Measurements from ENCODE around the gene GUCY2F.

The GUCY2F gene

DNA sequence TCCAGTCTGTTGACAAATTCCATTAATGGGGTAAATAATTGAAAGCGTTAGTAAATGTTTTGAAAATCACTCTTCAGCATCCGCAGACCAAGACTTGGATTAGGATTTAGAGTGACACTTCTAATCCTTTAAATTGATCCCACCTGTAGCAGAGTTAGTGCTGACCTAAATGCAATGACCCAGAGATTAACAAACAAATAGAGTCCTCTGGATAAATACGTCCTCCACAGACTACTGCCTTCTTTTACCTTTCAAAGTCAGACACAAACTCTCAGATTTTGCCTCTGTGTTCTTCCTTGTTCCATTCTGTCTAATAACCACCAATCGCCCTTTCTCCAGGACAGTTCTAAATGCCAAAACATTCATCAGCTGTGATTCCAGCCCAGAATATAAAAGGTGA lies at the start of gene GUCY2F:
GUCY2F (minus strand) TSS at position 101 of the 400 bp plus-strand sequence. CDS start 6,150 bp downstream, outside the sequence.
- DNase-seq: no peak

DNA sequence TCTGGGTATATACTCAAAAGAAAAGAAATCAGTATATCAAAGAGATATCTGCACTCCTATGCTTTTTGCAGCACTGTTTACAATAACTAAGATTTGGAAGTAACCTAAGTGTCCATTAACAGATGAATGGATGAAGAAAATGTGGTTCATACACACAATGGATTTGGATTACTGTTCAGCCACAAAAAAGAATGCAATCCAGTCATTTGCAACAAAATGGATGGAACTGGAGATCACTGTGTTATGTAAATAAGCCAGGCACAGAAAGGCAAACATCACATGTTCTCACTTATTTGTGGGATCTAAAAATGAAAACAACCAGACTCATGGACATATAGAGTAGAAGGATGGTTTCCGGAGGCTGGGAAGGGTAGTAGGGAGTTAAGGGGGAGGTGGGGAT lies 37.1 kb upstream of the GUCY2F start:
- no peak for DNase-seq

DNA sequence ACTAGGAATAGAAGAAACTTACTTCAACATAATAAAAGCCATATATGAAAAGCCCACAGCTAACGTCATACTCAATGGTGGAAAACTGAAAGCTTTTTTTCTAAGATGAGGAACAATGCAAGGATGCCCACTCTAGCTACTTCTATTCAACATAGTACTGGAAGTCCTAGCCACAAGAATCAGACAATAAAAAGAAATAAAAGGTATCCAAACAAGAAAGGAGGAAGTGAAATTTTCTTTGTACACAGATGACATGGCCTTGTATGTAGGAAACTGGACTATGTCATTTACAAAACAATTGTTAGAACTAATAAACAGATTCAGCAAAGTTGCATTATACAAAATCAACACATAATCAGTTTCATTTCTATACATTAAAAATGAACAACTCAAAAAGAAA lies 29.2 kb upstream of the GUCY2F start:
- no peak for DNase-seq

DNA sequence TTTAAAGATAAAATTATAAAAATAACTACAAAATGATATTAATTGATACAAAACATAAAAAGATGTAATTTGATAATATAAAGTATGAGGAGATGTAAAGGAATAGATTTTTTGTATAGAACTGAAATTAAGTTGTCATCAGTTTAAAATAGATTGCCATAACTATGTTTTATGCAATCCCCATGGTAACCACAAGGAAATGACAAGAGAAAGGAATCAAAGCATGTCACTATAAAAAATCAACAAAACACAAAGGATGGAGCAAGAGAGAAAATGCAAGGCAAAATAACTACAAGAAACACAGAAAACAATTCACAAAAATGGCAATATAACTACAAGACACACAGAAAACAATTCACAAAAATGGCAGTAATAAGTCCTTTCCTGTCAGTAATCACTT lies 27.0 kb upstream of the GUCY2F start:
- DNase-seq: no peak

DNA sequence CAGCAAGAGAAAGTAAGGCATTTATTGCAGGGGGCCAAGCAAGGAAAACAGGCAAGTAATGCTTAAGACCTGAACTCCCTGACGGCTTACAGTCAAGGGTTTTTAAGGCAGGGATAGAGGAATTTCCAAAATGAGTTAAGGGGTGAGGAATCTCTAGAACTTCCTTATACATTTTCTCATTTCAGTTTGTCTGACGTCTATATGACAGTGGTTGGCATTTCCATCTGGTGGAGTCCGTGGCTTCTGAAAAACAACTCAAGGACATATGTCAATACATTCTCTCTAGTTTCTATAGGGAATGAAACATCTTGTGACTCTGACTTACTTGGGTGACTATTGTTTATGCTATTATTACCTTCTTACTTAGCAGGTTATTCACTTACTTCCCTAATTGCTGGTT lies 19.3 kb upstream of the GUCY2F start:
- DNase-seq: no peak

DNA sequence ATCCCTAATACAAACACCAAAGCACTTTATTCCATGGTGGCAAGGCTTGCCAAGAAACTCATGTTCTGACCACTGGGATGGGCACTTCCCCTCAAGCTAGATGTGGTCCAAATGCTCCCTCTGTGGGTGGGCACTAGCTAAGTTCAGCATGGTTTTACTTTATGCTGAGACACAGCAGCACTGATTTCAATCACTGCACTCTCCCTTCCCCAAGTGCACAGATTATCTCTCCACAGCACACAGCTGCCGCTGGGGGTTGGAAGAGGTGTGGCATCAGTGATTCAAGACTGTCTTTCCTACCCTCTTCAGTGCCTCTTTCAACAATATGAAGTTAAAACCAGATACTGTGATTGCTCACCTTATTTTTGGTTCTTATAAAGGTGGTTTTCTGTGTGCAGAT lies 16.5 kb upstream of the GUCY2F start:
- no peak for DNase-seq

DNA sequence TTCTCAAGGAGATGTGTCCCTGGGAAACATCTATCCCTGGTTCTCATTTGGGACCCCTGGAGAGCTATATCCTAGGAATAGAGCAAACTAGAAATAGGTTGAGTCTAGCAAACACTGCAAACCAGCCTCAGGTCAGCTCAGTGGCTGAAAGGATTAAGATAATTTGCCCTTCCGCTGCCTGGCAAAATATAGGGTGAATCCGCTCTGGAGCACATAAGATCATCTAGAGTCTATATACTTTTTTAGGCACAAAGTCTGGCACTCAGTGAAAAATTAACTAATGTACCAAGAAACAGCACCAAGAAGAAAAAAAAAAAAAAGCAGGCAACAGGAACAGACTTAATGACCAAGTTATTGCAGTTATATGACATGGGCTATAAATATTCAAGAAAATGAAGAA lies 7.3 kb upstream of the GUCY2F start:
- no peak for DNase-seq

DNA sequence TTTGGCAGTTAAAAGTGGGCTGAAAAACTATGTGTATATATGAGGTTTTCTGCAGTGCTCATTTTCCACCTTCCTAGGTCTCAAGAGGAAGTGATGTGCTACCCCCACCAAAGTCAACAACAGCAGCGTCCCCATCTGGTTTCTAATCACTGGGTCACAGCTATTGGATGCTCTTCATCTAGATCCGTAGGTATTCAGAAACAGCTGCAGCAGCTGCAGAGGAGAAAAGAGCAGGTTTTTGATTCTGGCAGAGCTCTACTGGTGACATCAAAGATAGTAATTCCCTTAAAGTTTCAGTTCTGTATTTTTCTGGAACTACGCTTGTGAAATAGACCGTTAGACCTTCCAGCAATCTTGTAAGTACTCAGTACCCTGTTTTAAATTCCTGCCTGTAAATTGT lies 5.8 kb upstream of the GUCY2F start:
- DNase-seq: no peak

DNA sequence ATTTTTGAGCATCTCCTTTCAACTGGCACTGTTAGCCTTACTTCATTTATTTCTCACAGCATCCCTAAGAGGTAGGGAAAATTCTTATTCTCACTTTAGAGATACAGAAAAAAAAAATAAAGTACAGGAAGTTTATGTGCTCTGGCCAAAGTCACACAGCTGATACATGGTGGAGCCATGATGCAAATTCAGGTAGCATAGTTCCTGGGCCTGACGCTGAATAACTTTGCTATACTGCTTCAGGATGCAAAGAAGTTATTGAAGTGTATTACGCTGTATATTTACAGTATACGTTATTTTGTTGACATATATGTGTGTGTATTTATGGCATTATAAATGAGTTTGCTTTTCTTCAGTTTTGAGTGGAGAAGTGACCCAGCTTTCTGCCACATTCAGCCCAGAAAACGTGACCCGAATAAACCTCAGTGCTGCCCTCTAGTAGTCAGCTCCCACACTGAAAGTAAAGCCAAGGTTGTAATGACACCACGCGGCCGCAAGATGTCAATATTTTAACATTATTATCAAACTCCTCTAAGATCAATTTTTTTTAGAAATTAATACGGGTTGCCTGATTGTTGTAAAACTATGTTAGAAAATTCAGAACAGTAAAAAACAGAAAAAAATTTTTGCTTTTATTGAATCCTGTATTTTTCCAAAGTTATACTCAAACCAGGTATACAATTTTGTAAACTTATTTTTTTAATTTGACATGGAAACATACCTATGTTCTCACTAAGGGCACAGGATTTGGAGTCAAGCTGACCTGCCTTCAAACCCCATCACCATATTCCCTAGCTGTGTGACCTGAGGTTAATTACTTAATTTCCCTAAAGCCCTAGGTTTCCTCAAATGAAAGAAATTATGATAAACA lies 3.8 kb upstream of the GUCY2F start:
- peak; percentile 47 for DNase-seq

DNA sequence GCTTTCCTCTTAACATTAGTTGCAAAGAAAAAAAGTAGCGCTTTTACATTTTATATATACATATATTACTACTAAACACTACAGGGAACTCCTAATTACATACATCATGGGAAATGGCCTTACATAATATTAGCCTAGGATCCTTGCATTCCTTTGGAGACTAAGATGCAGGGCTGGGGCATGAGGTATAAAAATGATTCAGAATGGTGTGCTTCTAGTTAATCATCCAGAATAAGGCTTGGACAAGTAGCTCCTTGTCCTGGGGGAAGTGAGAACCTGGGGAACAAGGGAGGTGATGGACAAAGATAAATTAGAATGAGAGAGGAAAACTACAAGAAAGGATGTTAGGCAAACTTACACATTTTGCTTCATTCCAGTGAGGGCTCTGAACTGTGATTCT lies 3.0 kb upstream of the GUCY2F start:
- DNase-seq: no peak

DNA sequence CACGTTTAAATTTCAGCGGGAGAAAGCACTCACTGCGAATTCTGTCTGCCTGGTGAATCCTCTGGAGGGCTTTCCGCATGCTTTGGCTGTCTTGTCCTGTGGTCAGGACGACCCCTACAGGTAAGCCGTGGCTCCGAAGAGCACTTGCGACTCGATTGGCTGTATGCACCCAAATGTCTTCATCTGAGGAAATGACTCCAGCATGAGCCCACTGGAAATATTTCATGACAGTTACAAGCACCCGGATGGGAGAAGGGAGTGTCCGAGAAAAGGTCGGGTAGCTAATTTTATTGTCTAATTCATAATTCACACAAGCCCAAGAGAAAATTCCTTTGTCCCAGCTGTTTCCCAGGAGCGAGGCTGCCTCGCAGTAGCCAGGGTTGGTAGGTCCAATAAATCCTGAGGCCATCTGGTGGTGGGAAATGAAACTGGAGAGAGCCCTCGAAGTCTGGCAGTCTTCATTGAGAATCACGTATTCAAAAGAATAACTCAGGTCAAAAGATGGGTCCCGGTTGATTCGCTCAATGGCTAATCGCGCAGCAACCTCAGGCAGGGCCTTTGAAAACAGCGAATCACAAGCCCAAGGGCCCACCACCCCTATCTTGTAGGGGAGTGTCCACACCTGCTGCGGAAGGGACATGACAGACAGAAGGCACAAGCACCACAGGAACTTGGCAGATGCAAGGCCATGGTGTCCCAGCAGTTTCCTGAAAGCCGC lies 6.6 kb downstream of the GUCY2F start:
- DNase-seq: no peak

DNA sequence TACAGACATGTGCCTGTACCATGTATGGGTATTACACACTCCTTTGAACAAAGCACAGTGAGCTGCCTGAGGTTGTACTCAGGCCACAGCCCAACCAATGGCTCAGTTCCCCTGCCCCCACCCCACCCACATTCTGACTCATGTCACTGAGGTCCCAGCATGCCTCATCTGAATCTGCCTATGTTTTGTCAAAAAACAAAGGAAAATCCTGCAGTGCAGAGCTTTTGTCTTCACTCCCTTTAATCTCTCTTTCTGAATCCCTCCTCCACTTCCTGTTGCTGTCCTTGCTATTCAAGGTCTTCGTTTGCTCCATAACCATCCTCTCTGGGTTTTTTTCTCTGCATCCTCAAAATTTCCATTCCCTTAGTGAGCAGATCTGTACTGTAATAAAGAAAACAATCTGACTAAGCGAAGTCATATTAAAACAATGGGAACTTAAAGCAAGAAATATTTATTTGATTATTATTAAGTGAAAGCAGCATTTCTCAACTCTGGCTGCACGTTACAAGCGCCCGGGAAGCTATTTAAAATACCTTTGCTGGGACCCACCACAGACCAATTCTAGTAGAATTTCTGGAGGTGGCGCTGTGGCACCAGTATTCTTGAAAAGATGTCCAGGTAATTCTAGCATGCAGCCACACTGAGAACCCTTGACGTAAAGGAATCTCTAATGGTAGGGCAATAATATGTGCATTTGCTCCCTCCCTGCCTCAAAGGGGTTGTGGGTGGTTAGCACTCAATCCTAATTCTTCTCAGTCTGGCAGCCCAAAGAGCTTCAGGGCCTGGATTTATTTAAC lies 8.7 kb downstream of the GUCY2F start:
- no peak for DNase-seq

DNA sequence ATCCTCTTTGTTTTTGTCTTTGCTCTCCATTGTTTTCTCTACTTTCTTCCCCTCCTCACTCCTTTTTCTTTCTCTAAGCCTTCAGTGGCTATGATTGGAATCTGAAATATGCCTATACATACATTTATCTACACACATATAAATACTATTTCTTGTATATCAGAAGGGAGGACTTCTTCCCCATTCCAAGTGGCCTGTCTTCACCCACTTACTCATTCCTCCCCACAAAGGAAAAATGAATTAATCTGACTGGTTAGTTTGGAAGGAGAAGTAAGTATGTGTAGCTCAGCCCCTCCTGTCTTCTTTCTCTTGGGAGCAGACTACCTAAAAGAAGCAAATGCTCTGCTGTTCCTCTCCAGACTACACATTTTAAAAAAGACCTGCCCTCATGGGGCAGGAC lies 17.7 kb downstream of the GUCY2F start:
- no peak for DNase-seq

DNA sequence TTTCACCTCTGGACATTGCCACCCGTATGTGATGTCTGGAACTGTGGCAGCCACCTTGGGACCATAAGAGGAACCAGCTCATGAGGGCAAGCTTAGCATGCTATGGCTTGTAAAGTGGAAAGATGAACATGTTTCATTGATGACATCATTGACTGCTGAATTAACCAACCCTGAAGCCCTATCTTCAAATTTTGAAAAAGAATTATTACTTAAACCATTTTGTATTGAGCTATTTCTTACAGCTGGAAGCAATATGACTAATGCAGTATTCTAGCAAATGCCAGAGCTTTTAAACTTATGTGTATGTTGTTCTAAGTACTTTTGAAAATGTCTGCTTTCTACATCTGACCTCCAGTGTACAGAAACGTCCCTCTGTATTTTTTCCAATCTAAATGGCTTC lies 18.1 kb downstream of the GUCY2F start:
- DNase-seq: no peak

DNA sequence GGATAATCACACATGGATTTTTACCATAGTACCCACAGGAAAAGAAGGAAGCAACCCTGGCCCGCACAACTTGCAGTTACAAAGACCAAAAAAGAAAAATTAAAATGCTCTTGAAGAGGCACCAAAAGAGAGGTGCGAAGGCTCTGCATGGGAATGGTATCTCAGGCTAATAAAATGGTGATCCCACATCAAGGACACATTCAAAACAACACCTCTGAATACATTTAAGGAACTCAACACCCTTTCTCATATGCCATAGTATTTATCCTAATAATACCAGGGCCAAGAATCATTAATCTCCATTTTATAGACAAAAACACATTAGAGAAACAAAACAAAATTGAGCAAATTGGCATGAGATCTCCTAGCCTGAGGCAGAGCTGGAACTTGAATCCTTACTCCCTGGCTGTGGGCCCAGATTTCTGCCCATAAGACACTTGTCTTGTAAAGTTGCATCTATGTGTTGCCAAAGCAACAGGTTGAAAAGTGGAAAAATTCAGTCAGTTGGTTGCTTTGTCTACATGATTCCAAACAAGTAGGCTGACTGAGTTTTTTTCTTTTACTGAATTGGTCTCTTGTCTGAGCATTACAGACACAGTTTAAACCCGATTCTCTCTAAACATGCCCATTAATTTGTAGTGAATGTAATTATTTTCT lies 33.5 kb downstream of the GUCY2F start:
- no peak for DNase-seq

DNA sequence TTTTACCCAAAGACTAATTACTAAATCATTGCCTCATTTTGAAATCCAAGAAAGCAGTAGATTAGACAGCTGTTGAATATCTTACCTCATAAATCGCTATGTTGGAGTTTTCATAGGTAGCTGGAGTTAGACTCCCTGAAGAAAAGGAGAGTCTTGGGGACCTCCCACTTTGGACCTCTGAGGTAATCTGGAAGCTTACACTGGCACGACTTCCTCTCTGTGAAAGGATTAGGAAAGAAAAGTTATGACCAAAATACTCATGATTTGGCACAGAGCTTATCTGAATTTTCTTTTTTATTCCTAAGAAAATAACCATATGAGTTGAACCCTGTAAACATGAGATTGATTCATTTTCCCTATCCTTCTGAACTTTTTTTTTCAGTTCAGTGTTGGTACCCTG lies 40.6 kb downstream of the GUCY2F start:
- DNase-seq: no peak

DNA sequence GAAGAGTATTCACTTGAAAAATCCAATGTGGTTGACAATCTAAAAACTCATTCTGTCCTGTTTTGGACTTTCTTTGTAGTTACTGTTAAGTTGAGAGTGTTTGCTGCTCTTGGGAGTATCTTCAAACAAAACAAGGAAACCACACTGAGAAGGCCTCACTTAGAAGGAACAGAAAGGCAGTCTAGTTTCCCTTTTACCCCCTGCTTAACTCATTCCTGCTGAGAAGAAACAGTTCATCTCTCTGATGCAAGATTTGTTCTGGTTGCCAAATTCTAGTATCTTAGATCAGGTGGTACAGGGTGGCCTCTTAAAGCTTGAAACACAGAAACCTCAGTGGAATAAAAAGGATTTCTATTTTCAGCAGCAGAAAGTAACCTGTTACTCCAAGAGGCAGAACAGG lies 41.4 kb downstream of the GUCY2F start:
- no peak for DNase-seq

DNA sequence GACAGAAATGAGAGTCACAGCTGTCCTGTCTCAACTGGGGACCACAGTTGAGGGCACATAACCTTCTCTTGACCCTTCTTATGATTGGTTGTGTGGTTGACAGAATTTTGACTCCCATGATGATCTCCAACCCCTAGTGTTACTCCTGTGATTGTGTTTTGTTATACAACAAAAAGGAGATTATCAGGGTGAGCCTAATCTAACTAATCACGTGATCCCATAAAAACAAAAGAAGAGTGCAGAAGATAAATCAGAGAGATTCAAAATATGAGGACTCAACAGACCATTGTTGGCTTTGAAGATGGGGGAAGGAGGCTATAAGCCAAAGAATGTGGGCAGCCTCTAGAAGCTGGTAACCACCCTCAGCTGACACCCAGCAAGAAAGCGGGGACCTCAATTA lies 72.7 kb downstream of the GUCY2F start:
- DNase-seq: no peak

DNA sequence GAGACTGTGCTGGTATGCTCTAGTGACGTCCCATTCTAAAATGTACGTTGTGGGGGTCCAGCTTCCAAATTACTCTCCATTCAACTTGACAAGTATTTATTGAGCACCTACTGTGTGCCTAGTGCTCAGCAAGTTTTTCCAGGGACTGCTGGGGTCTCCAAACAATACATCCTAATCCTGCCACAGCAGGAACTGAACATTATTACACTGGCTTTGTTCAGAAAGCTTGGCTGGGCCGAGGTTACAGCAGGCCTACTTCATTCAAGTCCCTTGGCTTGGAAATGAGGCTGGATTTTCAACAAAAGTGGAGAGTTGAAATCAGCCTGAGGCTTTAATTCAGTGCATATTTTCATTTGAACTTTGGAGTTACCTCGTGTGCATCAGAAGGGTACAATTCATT lies 78.0 kb downstream of the GUCY2F start:
- no peak for DNase-seq

DNA sequence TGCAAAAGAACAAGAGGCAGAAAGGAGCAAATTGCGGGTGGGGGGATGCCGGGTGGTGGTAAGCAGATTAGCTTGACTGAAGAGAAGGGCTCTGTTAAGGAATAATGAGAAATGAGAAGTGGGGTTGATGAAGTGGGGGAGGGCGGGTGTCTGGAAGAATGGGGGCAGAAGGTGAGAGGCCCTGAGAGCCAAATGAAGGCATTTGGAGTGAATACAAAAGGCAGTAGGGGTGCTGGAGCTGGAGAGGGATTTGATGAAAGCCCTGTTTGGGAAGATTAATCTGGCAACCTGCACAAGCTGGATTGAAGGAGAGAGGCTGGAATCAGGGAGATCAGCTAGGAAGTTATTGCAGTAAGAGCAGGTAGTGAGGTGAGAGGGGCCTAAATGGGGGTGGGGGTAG lies 82.1 kb downstream of the GUCY2F start:
- no peak for DNase-seq

DNA sequence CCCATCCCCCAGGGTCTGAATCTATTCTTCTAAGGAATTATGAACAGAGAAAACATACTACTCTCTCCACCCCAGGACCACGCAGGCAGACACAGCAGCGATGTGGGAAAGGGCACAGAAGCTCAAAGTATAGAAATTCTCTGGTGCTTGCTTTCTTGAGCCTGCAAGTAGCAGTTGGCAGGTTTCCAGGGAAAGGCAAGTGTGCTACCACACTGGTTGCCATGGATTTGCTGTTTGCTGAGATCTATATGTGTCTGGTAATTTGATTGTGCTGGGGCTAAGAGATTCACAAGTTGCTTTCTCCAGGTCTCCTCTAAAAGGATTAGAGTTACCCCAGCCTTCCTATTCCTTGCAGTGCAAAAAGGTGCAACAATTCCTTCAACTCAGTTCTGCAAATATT lies 83.1 kb downstream of the GUCY2F start:
- no peak for DNase-seq

DNA sequence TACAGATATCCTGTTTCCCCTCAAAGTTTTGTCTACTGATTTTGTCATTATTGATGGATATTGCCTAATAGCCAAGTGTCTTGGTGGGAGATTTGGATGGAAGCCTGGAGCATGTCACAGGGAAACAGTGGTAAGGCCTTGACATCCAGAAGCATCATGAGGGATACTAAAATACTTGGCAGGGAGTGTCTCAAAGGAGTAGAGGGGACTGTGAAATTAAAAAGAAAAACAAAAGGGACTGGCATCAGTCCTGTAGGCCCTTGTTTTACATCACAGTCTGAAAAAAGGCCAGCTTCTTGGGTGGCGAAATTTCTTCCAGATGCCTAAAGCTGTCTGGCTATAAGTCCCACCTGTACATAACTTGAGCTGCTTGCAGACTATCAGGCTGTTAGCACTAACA lies 83.8 kb downstream of the GUCY2F start:
- DNase-seq: no peak

DNA sequence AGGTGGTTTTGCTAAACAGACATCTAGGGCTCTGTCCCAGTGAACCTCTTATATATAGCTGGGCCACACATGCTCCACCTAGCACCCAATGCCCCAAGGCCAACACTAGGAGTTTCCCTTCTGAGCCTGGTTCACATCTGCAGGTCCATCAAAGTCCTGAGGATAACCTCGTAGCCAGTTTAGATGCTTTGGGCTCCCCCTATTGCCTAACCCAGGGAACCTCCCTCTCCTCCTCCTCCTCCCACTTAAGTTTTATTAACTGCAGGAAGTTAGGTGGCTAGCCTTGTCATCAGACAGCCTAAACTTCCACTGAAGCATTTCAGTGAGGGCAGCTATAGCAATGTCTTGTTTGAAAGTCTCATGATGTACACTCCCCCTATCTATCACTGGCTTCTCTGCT lies 88.0 kb downstream of the GUCY2F start:
- DNase-seq: no peak
